Measurements from ENCODE around the gene NAGPA. TPM values are rescaled to one million over a fixed set of nuclear protein-coding genes. Genes with fewer than 3 reads are reported as not detected.
A peak's percentile ranks its signal among the peaks of the same experiment; 100 is the strongest.
"Not testable (repeated sequence)": the region's sequence is repeated elsewhere in the genome, so short reads cannot be mapped to it uniquely, and the experiment has no call there.

Gene NAGPA, protein sequence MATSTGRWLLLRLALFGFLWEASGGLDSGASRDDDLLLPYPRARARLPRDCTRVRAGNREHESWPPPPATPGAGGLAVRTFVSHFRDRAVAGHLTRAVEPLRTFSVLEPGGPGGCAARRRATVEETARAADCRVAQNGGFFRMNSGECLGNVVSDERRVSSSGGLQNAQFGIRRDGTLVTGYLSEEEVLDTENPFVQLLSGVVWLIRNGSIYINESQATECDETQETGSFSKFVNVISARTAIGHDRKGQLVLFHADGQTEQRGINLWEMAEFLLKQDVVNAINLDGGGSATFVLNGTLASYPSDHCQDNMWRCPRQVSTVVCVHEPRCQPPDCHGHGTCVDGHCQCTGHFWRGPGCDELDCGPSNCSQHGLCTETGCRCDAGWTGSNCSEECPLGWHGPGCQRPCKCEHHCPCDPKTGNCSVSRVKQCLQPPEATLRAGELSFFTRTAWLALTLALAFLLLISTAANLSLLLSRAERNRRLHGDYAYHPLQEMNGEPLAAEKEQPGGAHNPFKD
- 16.8 TPM for polyA plus RNA-seq (2012; ENCODE audit: insufficient read depth, insufficient read length)

DNA sequence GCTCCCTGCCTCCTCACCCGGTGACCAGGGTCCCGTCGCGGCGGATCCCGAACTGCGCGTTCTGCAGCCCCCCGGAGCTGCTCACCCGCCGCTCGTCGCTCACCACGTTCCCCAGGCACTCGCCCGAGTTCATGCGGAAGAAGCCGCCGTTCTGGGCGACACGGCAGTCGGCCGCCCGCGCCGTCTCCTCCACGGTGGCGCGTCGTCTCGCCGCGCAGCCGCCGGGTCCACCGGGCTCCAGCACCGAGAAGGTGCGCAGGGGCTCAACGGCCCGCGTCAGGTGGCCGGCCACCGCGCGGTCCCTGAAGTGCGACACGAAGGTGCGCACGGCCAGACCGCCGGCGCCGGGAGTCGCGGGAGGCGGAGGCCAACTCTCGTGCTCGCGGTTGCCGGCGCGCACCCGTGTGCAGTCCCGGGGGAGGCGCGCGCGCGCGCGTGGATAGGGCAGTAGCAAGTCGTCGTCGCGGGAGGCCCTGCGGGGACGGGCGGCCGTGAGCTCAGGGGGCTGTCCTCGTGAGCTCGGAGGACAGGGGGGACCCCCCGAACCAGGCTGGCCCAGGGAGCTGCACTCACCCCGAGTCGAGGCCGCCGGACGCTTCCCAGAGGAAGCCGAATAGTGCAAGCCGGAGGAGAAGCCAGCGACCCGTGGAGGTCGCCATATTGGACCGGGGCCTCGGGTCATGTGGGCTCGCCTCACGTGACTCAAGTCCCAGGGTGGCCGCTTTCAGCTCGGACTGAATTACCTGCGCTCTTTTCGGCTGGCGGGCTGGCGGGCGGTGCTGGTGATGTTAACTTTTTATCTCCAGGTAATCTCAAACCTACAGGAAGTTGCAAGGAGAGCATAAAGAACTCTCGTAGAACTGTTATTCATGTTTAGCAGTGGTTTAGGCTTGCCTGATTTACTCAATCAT, at the start of gene NAGPA:
NAGPA (minus strand) TSS at position 680 of the 911 bp plus-strand sequence; CDS start at position 659, 21 bp downstream.
- peak; percentile 68 for DNase-seq (ENCODE audit: low read depth, low spot score)
- H3K4me3 ChIP-seq (ENCODE audit: low read length): peak within 1 kb of the TSS; percentile 72

DNA sequence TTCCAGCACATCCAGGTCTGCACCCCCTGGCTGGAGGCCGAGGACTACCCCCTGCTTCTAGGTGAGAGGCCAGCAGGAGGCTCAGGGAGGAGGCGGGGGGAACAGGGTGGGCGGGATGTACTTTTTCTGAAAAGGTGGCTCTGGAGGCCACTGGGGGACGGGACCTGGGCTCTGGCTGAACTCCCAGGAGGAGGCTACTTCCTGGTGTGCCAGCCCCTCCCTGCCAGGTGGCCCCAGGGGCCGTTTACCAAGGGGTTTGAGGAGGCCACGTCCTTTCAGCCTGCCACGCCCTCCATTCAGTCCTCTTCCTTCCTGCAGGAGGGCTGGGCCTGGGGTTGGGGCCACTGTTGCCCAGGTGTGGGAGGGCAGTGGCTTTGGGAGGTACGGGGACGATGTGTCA, 47.3 kb upstream of the NAGPA start:
- not testable (repeated sequence) for DNase-seq (ENCODE audit: low read depth, low spot score); H3K4me3 ChIP-seq (ENCODE audit: low read length)

DNA sequence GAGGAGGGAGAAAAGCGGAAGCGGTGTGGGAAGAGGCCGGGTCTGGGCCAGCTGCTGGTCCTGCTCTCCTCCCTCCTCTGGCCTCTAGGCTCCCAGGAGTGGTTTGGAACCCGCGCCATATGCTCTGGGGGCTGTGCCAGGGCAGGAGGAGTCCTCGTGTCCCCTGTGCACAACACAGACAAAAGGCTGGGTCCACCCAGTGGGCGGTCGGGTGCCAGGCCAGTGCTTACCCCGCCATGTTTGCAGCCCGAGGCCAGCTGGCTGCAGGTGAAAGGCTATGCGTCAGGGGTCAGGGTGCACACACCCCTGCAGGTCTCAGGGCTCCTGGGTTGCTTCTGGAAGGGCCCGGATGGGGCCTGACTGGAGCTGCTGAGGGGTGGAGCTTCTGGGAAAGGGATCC, 46.7 kb upstream of the NAGPA start:
- not testable (repeated sequence) for DNase-seq (ENCODE audit: low read depth, low spot score); H3K4me3 ChIP-seq (ENCODE audit: low read length)

DNA sequence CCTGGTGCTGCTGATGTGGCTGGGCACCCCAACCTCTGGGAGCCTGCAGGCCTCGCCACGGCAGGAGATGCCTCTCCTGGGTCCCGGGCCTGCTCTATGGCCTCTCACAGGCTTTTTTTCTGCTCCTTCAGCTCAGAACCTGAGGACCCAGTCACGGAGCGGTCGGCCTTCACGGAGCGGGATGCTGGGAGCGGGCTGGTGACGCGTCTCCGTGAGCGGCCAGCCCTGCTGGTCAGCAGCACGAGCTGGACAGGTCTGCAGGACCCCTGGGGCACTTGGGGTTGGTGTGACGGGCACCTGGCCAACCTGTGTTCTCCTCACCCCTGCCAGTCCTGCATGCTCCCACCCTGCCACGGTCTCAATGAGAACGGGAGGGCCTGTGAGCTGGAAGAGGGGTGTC, 44.9 kb upstream of the NAGPA start:
- no peak overlapping the region for H3K4me3 ChIP-seq (ENCODE audit: low read length)
- no peak for DNase-seq (ENCODE audit: low read depth, low spot score)

DNA sequence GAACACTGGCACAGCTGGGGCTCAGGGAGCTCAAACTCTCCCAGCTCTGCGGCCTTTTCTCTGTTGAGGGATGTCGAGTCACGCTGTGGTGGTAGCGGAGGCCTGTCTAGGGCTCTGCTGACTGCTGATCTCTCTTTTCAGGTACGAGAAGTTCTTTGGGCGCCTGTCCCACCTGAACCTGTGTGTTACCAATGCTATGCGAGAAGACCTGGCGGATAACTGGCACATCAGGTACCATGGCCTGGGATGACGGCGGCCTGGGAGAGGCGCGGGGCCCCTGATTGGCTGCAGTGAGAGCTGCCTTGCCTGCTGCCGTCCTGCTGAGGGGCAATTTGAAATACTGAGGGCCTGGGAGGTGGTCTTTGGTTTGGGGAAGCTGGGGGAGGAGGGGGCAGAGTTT, 43.6 kb upstream of the NAGPA start:
- DNase-seq (ENCODE audit: low read depth, low spot score): no peak

DNA sequence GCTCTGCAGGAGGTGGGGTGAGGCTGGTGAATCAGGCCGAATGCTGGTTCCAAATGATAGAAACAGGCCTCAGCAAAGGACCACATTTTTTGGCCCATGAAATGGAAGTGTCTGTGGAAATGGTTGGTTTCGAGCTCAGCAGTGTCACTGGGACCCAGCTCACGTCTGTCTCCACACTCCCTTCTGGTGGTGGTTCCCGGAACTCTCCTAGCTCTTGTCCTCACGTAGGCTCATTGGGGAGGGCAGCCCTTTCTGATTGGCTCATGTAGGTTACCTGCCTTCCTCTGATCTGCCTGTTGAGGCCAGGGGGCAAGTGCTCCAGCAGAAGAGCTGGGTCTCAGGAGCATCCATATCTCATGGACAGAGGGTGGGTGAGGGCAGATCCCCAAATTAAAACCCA, 41.9 kb upstream of the NAGPA start:
- H3K4me3 ChIP-seq (ENCODE audit: low read length): no peak overlapping the region
- DNase-seq (ENCODE audit: low read depth, low spot score): no peak

More for the DNA sequence above, 43.6 kb upstream of the NAGPA start:
- H3K4me3 ChIP-seq (ENCODE audit: low read length): no peak overlapping the region

DNA sequence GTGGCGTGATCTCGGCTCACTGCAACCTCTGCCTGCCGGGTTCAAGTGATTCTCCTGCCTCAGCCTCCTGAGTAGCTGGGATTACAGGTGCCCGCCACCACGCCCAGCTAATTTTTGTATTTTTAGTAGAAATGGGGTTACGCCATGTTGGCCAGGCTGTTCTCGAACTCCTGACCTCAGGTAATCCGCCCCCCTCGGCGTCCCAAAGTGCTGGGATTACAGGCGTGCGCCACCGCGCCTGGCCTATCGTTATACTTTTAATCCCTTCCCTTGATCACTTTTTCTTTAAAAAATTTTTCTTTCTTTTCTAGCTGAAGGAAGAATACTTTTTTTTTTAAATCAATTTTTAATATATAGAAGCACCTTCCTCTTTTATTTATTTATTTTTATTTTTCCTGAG, 40.0 kb upstream of the NAGPA start:
- not testable (repeated sequence) for H3K4me3 ChIP-seq (ENCODE audit: low read length); DNase-seq (ENCODE audit: low read depth, low spot score)

DNA sequence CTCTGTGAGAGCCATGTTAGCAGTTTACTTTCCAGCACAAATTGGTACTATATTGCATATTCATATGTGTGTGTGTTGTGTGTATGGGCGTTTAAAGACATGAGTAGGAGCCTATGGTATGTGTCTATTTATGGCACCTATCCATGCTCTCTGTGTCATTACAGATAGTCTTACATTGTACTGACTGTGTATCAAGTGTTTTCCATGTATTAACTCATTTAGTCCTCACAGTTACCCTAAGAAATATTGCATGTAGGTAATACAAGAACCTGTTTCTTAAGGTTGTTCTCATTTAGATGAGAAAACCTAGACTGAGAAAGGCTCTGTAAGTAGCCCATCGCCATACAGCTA, 39.5 kb upstream of the NAGPA start:
- no peak overlapping the region for H3K4me3 ChIP-seq (ENCODE audit: low read length)
- DNase-seq (ENCODE audit: low read depth, low spot score): no peak

DNA sequence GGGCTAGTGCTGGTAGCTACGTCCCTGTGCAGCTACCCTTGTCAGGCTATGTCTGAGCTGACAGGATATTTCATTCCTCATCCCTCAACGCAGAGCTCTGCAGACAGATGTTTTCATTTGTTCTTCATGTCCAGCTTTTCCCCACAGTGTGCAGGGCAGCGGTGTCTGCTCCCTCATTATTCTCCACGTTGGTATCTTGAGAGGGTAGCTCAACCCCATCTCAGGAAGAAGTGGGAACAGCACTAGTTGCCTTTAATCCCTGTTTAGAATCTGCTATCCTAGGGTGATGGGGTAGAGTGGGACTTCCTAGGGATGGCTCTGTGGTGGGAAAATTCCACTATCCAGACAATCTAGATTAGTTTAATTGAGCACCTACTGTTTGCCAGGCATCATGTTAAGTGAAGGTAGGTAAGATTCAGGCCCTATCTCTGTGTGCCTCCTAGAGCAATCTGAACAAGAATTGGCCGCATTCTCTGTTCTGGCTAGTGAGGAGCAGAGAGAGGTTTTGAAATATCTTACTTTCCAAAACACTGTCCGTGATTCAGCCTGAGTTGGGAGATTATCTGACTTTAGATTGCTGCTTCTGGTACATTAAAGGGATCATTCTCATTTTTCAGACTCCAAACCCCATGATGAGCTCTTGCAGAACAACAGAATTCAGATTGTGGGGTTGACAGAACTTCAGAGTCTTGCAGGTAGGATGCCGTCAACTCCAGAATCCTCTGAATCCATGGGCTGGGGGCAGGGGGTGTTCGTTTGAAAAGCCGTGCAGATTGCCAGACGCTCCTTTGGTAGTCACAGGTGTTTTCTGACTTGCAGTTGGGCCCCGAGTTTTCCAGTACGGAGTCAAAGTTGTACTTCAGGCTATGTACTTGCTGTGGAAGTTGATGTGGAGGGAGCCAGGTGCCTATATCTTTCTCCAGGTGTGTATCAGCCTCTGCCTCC, 38.9 kb upstream of the NAGPA start:
- H3K4me3 ChIP-seq (ENCODE audit: low read length): peak overlapping the region; percentile 76
- no peak for DNase-seq (ENCODE audit: low read depth, low spot score)

DNA sequence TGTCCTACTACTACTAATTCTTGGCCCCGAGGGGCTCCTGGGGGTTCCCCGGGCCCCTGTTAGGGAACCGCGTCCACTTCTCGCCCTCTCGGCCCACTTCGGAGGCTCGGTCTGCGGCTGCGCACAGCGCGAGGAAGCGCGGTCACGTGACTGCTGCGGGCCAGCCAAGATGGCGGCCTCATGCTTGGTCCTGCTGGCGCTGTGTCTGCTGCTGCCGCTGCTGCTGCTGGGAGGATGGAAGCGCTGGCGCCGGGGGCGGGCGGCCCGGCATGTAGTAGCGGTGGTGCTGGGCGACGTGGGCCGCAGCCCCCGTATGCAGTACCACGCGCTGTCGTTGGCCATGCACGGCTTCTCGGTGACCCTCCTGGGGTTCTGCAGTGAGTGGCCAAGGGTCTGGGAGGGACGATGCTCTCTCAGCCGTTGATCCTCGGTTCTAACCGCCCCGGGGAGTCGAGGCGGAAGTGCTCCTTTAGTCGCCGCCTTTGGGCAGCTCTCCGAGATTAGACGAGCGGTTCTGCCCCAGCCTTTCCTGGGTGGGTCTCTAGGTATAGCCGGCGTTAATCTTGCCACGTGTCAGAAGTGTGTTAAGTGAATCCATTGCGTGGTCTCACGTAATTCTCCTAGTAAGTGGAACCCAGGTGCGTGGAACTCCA, 38.1 kb upstream of the NAGPA start, which contains the start of gene ALG1:
ALG1 (plus strand) TSS at position 163 of the 653 bp plus-strand sequence; CDS start at position 170, 7 bp downstream.
- peak; percentile 70 for DNase-seq (ENCODE audit: low read depth, low spot score)
- peak within 1 kb of the TSS; percentile 76 for H3K4me3 ChIP-seq (ENCODE audit: low read length)

DNA sequence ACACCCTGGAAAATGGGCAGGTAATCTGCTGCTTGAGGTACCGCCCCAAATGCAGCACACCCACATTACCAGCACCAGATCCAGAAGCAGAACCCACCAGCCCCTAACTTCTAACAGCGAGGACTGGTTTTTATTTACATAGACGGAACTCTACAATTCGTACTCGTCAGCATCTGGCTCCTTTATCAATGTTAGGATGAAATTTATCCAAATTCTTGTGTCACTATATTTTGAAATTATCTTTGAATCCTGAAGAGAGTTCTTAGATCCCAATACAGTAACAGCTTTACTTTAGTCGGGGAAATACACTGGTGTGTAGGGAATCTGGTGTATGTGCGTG, 37.6 kb upstream of the NAGPA start:
- peak overlapping the region; percentile 76 for H3K4me3 ChIP-seq (ENCODE audit: low read length)
- DNase-seq (ENCODE audit: low read depth, low spot score): no peak

DNA sequence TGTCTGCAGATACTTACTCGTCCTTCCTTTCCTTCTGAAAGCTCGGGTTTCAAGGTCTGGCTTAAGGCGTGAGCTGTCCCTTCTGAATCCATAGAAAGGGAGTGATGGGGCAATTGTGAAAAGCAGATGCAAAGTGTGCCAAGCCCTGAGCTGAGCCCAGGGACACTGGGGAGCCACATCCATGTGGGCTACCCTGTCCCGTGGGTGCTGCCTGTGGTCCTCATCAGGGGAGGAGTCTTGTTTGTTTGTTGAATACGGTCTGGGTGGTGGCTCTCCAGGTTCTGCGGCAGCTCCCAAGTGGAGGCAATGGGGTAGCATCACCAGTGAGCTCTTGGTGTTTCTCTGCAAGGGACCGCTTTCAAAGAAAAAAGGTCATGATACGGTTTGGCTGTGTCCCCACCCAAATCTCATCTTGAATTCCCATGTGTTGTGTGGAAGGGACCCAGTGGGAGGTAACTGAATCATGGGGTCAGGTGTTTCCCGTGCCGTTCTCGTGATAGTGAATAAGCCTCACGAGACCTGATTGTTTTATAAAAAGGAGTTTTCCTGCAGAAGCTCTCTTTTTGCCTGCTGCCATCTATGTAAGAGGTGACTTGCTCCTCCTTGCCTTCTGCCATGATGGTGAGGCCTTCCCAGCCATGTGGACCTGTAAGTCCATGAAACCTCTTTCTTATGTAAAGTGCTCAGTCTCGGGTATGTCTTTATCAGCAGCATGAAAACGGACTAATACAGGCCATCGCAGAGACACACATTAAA, 36.9 kb upstream of the NAGPA start:
- no peak for DNase-seq (ENCODE audit: low read depth, low spot score)
- H3K4me3 ChIP-seq (ENCODE audit: low read length): no peak overlapping the region

DNA sequence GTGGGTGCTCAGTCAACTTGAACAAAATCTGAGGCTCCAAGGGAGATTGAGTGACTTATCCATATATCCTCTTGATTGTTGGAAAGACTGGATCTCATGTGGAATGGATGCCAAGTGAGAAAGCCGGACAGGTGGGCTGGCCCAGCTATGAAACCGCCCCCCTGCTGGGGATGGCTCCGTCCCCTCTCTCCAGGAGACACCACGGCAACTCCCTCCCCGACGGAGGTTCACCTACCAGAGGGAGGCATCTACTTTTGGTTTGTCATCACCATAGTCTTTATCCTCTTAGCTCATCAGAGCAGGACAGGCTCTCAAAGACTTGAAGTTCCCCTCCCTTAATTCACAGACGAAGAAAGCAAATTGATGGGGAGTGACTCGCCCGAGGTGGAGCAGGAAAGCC, 36.1 kb upstream of the NAGPA start:
- DNase-seq (ENCODE audit: low read depth, low spot score): no peak
- no peak overlapping the region for H3K4me3 ChIP-seq (ENCODE audit: low read length)

DNA sequence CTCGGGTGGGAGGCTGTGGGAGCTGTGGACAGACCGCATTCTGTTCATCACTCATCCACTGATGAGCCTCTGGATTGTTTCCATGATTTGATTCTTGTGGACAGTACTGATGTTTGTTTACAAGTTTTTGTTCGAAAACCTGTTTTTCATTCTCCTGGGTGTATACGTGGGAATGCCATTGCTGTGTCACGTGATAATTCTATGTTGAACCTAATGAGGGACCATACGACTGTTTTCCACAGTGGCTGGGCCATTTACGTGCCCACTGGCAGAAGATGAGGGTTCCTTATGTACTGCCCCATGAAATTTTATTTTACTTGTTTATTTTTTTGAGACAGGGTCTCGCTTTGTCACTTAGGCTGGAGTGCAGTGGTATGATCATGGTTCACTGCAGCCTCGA, 35.3 kb upstream of the NAGPA start:
- no peak for DNase-seq (ENCODE audit: low read depth, low spot score)

DNA sequence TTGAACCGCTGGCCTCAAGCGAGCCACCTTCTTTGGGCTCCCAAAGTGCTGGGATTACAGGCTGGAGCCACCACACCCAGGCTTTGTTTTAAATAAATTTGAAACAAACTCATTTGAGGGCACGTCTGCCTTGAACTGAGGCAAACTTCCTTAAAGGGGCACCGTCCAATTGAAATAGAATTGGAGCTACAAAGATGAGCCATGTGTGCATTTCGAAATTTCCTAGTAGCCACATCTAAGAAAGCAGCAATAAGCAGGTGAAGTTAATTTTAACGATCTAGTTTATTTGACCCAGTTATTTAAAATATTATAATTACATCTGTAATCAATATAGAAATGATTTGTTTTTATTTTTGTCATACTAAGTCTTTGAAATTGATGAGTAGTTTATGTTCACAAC, 32.8 kb upstream of the NAGPA start:
- DNase-seq (ENCODE audit: low read depth, low spot score): peak; percentile 53
- H3K4me3 ChIP-seq (ENCODE audit: low read length): no peak overlapping the region; the same call in 1 of the 2 replicates

More for the DNA sequence above, 35.3 kb upstream of the NAGPA start:
- no peak overlapping the region for H3K4me3 ChIP-seq (ENCODE audit: low read length)

DNA sequence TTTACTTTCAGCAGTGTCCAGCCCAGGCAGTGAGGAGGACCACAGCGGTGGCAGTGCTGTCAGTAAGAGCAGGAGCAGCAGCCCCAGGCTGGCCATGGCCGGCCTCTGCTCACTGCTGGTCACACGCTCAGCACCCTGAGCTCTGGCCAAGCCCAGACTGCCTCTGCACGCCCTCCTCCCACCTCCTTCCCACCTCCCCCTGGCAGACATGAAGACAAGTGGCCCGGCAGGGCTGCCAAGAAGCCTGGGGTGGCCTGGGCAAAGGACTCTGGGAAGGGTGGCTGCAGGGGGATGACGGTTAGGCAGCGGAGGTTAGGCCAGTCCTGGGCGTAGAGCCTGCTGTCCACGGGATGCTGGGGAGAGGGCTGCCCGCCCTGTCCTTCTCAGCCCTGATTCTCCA, 32.1 kb upstream of the NAGPA start, which contains the start of gene C16orf89:
C16orf89 (minus strand) TSS at position 144 of the 400 bp plus-strand sequence; CDS start at position 96, 48 bp downstream.
- DNase-seq (ENCODE audit: low read depth, low spot score): no peak

DNA sequence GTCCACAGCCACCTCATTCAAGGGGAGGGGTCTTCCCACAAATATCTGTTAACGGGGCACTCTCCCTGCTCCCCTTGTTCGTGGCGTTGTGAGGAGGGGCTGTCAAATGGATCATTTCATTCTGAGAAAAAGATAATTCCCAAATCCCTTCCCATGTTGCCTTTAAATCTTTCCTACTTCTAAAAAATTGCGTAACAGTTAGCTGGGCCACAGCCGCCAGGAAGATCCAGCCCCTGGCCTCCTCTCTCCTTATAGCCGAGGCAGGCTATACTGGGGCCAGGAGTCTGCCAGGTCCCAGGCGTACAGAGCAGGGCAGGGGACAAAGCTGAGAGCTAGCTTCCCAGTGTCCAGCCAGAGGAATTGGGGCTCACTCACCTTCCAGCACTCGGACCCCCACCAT, 31.6 kb upstream of the NAGPA start:
- DNase-seq (ENCODE audit: low read depth, low spot score): no peak
- no peak overlapping the region for H3K4me3 ChIP-seq (ENCODE audit: low read length)

More for the DNA sequence above, 32.1 kb upstream of the NAGPA start, which contains the start of gene C16orf89:
- H3K4me3 ChIP-seq (ENCODE audit: low read length): no peak within 1 kb of the TSS; the same call in 1 of the 2 replicates
